ENCODE data around the gene AUTS2. TPM values are rescaled to one million over a fixed set of nuclear protein-coding genes. Genes with fewer than 3 reads are reported as not detected.
A peak's percentile ranks its signal among the peaks of the same experiment; 100 is the strongest.

Gene AUTS2
- polyA plus RNA-seq, 1 donor (not counting 4 experiments of a cell fraction or from before 2014, with no cell fraction given): 4.7 TPM

DNA sequence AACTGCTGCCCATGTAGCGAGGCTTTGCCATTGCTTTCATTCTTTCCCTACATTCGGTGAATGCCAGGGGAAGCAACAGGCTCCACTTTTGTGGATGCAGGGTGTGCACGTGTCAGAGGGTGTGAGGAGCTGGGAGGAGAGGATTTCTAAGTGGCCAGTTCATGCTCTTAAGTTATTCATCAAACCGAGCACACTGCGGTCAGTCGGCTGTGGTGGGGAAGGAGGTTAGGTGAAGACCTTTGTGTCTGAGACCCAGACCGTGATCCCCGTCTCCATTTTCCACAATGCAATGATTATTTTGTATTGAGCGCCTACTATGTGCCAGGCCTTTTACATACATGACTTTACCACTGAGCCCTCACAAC is 1095.0 kb downstream of the AUTS2 start:
- H3K9ac ChIP-seq (ENCODE audit: control insufficient read depth, extremely low read depth, insufficient read depth, low read length): peak overlapping the region; percentile 92
- H3K9me3 ChIP-seq (ENCODE audit: control insufficient read depth, low read depth, low read length): no peaks in the 10 kb centered on the region
- H3K9me1 ChIP-seq (ENCODE audit: control insufficient read depth, extremely low read depth, insufficient read depth, low read length): no peaks in the 10 kb centered on the region
- no peaks in the 10 kb centered on the region for H3K36me3 ChIP-seq (ENCODE audit: control insufficient read depth in 2 of 2, extremely low read depth in 1 of 2, insufficient read depth in 2 of 2, low read length in 2 of 2)
- no peak for FAIRE-seq
- peak overlapping the region; percentile 41 for H3K4me2 ChIP-seq (ENCODE audit: control insufficient read depth, extremely low read depth, insufficient read depth, low read depth, low read length)
- no peaks in the 10 kb centered on the region for H4K20me1 ChIP-seq (ENCODE audit: control insufficient read depth, extremely low read depth, insufficient read depth, low read length)
- peaks cover 36% of the 10 kb centered on the region for H3K79me2 ChIP-seq (ENCODE audit: control insufficient read depth, insufficient read depth, low read length)
- no peak overlapping the region for H2AFZ ChIP-seq (ENCODE audit: control insufficient read depth, low read length)
- H3K4me3 ChIP-seq (ENCODE audit: control insufficient read depth in 2 of 3, extremely low read depth in 1 of 3, insufficient read depth in 2 of 3, low read depth in 1 of 3, low read length in 3 of 3): peak overlapping the region in 2 of 3 experiments; percentile 48 to 67
- peaks cover 11% of the 10 kb centered on the region for H3K4me1 ChIP-seq (ENCODE audit: control insufficient read depth, extremely low read depth, insufficient read depth, low read length)
- H3K27ac ChIP-seq (ENCODE audit: control insufficient read depth, insufficient read depth, low read length): no peak overlapping the region
- H3K27me3 ChIP-seq (ENCODE audit: control insufficient read depth, extremely low read depth, insufficient read depth, low read length): no peaks in the 10 kb centered on the region
- DNase-seq (ENCODE audit: low read depth, low spot score): no peak
- dilution Hi-C loops (cut with MboI; ENCODE audit: extremely low pct_ligation_motif_present, low sequenced_read_pairs): no loop called here
- no peak for TF ChIP-seq EZH2 (IDR thresholded peaks at IDR 0.05; ENCODE audit: low read length)
- TF ChIP-seq, protein P1, sequence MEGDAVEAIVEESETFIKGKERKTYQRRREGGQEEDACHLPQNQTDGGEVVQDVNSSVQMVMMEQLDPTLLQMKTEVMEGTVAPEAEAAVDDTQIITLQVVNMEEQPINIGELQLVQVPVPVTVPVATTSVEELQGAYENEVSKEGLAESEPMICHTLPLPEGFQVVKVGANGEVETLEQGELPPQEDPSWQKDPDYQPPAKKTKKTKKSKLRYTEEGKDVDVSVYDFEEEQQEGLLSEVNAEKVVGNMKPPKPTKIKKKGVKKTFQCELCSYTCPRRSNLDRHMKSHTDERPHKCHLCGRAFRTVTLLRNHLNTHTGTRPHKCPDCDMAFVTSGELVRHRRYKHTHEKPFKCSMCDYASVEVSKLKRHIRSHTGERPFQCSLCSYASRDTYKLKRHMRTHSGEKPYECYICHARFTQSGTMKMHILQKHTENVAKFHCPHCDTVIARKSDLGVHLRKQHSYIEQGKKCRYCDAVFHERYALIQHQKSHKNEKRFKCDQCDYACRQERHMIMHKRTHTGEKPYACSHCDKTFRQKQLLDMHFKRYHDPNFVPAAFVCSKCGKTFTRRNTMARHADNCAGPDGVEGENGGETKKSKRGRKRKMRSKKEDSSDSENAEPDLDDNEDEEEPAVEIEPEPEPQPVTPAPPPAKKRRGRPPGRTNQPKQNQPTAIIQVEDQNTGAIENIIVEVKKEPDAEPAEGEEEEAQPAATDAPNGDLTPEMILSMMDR (optimal IDR thresholded peaks at IDR 0.05 in 1 of 3, IDR thresholded peaks at IDR 0.05 in 1 of 3, conservative IDR thresholded peaks at IDR 0.05 in 1 of 3; ENCODE audit: extremely low read depth in 1 of 3, insufficient read depth in 2 of 3, low read length in 3 of 3): no peak

DNA sequence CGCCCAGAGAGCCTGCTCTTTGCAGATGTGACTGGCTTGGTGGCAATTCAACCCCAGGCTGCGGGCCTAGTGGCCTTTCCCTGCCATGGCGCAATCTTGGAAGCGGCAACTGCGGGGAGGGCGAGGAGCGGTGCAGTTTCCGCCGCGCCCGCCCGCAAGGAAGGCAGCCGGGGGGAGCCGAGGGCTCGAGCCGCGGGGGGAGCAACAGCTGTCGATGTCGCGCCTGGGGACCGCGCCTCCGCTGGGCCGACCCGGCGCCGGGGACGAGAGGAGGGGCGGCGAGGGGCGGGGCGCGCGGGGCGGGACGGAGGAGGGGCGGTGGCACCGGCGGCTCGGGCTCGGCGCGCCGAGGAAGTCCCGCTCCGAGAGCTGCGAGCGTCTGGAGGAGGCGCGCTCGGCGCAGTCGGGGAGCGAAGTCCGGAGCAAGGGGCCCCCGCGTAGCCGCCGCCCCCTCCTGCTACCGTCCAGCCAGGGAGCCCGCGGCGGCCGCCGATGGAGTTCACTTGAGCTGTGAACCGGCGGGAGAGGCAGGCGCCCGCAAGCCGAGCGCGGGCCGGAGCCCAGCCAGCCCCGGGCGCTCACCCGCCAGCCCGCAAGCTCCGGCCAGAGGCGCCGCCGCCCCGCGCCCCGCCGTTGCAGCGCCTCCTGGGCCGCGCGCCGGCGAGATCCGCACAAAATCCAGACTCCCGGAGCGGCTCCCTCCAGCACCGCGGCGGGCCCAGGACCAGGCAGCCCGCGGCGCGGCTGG is 1095.6 kb downstream of the AUTS2 start:
- dilution Hi-C loops (cut with MboI; ENCODE audit: extremely low pct_ligation_motif_present, low sequenced_read_pairs): no loop called here
- Histone ChIP-seq H4K20me1 (ENCODE audit: control insufficient read depth, extremely low read depth, insufficient read depth, low read length) (no peaks in the 10 kb centered on the region), H3K4me3 (ENCODE audit: control insufficient read depth in 2 of 3, extremely low read depth in 1 of 3, insufficient read depth in 2 of 3, low read depth in 1 of 3, low read length in 3 of 3) (peak overlapping the region; percentile 48 to 87 (median 67)), H3K9ac (ENCODE audit: control insufficient read depth, extremely low read depth, insufficient read depth, low read length) (peak overlapping the region; percentile 92), H3K4me1 (ENCODE audit: control insufficient read depth, extremely low read depth, insufficient read depth, low read length) (peaks cover 13% of the 10 kb centered on the region), H3K36me3 (ENCODE audit: control insufficient read depth in 2 of 2, extremely low read depth in 1 of 2, insufficient read depth in 2 of 2, low read length in 2 of 2) (peaks cover 0 to 3% of the 10 kb centered on the region in 2 experiments), H3K4me2 (ENCODE audit: control insufficient read depth, extremely low read depth, insufficient read depth, low read depth, low read length) (peak overlapping the region; percentile 41), H3K9me3 (ENCODE audit: control insufficient read depth, low read depth, low read length) (no peaks in the 10 kb centered on the region), H2AFZ (ENCODE audit: control insufficient read depth, low read length) (no peak overlapping the region), H3K79me2 (ENCODE audit: control insufficient read depth, insufficient read depth, low read length) (peaks cover 42% of the 10 kb centered on the region), H3K27me3 (ENCODE audit: control insufficient read depth, extremely low read depth, insufficient read depth, low read length) (no peaks in the 10 kb centered on the region), H3K9me1 (ENCODE audit: control insufficient read depth, extremely low read depth, insufficient read depth, low read length) (no peaks in the 10 kb centered on the region), H3K27ac (ENCODE audit: control insufficient read depth, insufficient read depth, low read length) (peak overlapping the region; percentile 78)
- FAIRE-seq: no peak
- DNase-seq (ENCODE audit: low read depth, low spot score): no peak
- TF ChIP-seq, protein P1 (optimal IDR thresholded peaks at IDR 0.05 in 1 of 3, IDR thresholded peaks at IDR 0.05 in 1 of 3, conservative IDR thresholded peaks at IDR 0.05 in 1 of 3; ENCODE audit: extremely low read depth in 1 of 3, insufficient read depth in 2 of 3, low read length in 3 of 3): no peak
- no peak for TF ChIP-seq EZH2 (IDR thresholded peaks at IDR 0.05; ENCODE audit: low read length)
